ENCODE data around the gene C10orf90.

C10orf90 gene

DNA sequence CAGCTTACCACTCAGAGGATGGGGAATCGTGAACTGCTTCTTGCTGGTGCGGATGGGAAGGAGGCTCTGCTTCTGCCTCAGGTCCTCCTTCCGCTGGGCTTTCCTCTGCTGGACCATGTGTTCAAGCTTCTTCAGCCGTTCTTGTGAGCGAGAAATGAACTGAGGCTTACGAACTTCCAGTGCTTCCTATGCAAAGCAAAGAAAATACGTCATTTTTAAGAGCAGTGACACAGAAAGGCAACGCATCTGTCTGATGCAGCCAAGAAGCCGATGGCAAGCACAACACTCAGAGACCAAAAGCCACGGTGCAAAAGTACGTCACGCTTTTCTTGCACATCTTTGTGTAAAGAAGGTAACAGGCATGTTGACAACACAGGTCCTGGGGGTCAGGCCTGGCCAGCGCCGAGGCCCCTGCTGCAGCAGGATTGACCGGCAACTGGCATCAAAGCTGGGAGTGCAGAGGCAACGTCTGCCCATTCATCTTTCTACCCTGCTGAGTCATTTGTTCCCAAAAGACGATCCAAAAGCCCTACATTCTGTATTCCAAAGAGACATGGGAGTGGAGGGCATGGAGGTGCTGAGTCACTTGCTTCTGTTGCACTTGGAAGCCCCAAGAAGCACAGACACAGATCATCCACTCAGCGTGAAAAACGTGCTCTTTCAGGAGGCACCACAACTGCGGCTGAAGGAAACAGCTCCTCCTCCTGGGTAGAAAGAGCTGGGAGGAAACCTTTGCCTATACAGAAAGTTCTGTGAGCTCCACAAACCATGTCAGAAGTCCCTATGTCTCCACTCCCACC is 211.3 kb downstream of the C10orf90 start:
- no peak for DNase-seq

DNA sequence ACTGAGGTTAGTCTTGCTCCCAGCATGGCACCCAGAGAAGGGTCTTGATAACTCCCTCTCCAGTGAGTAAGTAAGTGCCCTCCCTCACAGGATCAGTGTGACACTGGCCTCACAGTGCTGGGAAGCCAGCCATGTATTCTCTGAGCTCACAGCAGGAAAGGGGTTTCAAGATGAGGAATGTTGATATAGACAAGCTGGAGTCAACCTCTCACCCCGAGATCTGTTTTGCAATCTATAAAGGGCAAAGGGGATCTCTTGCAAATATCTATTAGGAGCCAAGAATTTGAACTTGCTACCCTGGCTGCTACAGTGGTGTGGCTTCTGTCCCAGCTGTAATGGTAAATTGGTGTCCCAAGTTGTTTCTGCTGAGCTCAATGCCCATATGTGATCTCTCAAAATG is 212.0 kb downstream of the C10orf90 start:
- DNase-seq = no peak

DNA sequence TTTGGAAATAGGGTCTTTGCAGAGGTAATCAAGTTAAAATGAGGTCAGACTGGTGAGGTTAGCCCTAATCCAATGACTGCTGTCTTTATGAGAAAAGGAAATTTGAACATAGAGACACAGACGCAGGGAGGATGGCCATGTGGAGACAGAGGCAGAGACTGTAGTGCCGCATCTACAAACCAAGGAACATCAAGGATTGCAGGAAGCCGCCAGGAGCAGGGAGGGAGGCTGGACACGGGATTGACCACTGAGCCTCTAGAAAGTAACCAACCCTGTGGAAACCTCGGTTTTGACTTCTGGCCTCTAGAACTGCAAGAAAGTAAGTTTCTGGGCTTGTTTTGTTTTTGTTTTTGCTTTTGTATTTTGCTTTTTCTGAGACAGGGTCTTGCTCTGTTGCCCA is 213.9 kb downstream of the C10orf90 start:
- no peak for DNase-seq

- DNase-seq = no peak
Measured at GRCh38 chr10:126455766-126456405, 214.6 kb downstream of the C10orf90 start.

- DNase-seq = no peak
Measured at GRCh38 chr10:126455036-126455765, 215.3 kb downstream of the C10orf90 start.

DNA sequence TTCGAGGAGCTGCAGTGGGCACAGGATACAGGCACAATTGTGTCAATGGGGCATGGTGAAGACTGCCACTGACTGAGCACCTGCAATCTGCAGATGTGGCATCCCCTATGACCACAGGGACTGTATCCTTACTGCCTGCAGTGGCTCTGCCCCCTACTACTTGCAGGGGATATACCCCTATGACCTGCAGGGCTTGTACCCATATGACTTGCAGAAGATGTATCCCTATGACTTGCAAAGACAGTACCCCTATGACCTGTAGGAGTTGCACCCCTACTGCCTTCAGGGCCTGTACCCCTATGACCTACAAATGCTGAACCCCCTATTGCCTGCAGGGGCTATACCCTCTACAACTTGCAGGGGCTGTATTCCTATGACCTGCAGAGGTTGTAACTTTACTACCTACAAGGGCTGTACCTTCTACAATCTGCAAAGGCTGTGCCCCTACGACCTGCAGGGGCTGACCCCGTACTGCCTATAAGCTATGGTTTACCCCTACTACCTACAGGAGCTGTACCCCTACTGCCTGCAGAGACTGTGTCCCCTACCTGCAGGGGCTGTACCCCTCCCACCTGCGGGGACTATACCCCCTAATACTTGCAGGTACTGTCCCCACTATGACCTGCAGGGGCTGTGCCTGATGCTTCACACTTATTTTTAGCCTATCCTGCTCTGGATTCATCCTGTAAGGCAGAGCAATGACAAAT is 216.3 kb downstream of the C10orf90 start:
- DNase-seq = no peak

GRCh38 chr10:126452245-126452644 is 218.2 kb downstream of the C10orf90 start:
- DNase-seq = no peak

GRCh38 chr10:126448091-126448490 is 222.4 kb downstream of the C10orf90 start:
- no peak for DNase-seq

GRCh38 chr10:126439942-126440341 is 230.6 kb downstream of the C10orf90 start:
- no peak for DNase-seq

DNA sequence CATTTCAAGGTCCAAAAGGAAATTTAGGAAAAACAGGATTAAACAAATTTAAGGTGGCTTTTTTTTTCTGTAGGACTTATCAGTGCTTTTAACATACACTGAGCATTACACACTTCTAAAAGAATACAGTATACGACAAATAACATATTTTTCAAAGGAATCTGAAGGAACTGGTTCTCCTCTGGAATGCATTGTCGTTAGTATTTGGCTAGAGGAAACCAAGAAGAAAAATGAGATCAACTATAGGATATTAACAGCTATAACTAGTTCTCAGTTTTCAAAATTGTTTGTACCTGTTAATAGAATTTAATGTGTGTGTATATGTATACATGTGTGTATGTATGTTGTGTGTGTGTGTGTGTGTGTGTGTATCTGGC is 232.1 kb downstream of the C10orf90 start:
- no peak for DNase-seq

- DNase-seq = no peak
Measured at GRCh38 chr10:126437635-126438406, 232.7 kb downstream of the C10orf90 start.

GRCh38 chr10:126434235-126434634 is 236.3 kb downstream of the C10orf90 start:
- DNase-seq = no peak

DNA sequence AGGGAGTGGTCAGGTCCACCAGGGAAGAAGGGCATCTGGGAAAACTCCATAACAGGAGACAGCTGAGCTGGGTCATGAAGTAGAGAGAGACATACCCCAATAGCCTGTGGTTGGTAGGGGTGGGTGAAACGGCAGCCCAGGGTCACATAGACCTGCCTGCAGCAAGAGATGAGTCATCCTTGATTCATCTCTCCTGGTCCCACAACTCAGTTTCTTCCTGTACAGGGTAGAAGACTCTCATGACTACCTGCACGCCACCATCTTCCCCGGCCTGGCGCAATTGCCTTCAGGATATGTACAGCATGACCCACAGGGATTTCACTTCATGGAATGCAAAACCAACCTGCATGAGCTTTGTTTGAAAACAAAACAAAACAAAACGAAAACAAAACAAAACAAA is 237.1 kb downstream of the C10orf90 start:
- no peak for DNase-seq

- no peak for DNase-seq
Measured at GRCh38 chr10:126432507-126432906, 238.0 kb downstream of the C10orf90 start.

- DNase-seq = no peak
Measured at GRCh38 chr10:126431816-126432215, 238.7 kb downstream of the C10orf90 start.

GRCh38 chr10:126430512-126430911 is 240.0 kb downstream of the C10orf90 start:
- DNase-seq = no peak

- DNase-seq = no peak
Measured at GRCh38 chr10:126429275-126429674, 241.2 kb downstream of the C10orf90 start.

DNA sequence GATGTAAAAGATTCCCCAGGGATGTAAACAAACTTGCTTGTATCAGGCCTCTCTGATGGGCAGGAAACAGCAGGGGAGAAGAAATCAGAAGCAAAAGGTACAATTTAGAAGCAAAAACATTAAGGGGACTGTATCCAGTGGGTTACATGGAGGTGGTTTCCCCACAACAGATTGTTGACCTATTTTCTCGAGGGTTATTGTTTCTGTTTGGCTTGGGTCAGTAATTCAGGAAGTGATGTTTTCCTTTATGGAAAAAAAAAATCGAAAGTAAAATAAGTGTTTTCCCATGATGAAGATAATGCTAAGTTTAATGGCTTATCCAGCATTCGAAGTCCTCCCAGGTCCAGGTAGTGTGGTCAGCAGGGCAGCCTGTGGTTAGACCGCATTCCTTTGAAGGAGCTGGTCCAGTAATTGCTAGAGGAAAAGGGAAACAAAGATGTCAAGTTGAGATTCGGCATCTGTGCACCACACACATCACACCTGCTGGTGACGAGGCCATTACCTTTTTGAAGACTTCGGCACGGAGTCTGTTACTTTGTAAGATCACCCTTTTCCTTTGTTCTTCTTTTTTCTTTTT is 244.9 kb downstream of the C10orf90 start:
- no peak for DNase-seq

- no peak for DNase-seq
Measured at GRCh38 chr10:126425032-126425431, 245.5 kb downstream of the C10orf90 start.

- no peak for DNase-seq
Measured at GRCh38 chr10:126423732-126424491, 246.6 kb downstream of the C10orf90 start.

DNA sequence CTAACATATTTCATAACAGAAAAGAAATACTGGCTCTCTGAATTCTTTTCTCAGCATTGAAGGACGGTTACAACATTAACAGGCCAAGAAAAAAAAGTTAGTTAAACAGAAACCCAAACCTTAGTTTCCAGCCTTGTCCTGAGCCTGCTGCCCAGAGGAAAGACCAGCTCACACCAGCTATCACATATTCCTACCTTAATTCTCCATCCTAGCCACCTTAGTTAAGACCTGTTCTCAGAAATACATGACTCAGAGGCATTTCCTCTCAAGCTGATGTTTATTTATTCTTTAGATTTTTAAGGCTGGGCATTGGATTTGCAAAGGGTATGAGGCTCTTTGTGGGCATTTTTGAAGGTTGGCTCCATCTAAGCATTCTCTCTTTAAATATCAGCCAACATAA is 247.9 kb downstream of the C10orf90 start:
- DNase-seq = no peak

Data from midbrain (tissue), 1 donor.